Stimulated activated CD8-positive, alpha-beta memory T cell treated with anti-CD3 and anti-CD28 coated beads, Interleukin-2, amount 100 ng/mL, for 48 hours (primary cell): Measurements from ENCODE around the gene FUBP1.
"Not testable (repeated sequence)": the region's sequence is repeated elsewhere in the genome, so short reads cannot be mapped to it uniquely, and the experiment has no call there.

Experiments
- DNase-seq, 2 donors: peaks; one replicate each; pipeline ENCODE4 v3.0.0-alpha.2; 2020; ENCODE audit warnings: low read depth in 2 of 2

The FUBP1 gene

DNA sequence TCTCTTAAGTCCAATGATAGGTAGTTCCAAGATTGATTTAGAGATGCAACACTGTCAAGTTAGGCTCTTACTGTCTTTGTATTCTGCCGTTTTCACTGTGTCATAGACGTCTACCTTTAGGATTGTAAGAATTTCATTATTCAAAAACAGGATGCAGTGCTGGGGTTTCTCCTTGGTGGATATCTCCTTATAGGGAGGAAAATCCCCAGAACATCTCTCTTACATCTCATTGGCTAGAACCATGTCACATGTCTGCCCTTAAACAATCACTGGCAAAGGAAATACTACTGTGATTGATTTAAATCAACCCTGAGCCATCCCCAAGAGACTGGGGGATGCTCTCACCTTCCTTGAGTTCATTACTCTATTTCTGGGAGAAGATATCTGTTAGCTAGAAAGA lies 10.9 kb upstream of the FUBP1 start:
- DNase-seq, result no peak

DNA sequence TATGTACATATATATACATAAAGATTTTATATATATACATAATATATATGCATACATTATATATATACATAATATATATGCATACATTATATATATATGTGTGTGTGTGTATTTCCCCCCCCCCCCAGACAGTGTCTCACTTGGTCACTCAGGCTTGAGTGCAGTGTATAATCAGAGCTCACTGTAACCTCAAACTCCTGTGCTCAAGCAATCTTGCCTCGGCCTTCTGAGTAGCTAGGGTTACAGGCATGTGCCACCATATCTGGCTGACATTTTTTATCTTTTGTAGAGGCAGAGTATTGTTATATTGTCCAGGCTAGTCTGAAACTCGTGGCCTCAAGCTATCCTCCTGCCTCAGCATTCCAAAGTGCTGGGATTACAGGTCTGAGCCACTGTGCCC lies 9.0 kb upstream of the FUBP1 start:
- no peak for DNase-seq

DNA sequence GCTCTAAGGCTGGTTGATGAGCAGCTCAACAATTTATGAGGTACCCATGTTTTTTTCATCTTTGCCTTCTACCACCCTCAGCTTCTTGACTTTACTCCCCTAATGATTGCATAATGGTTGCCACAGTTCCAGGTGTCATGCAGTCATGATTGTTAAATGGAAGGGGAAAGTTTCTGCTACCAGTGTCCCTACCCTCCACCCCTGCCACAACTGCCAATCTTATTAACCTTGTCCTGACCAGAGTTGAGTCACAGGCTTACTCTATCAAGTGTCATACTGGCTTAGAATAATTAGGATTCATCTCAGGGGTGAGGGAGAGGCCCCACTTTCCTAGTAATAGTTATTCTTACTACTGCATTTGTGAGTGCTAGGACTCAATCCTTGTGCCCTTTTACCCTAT lies 7.9 kb upstream of the FUBP1 start:
- no peak for DNase-seq

DNA sequence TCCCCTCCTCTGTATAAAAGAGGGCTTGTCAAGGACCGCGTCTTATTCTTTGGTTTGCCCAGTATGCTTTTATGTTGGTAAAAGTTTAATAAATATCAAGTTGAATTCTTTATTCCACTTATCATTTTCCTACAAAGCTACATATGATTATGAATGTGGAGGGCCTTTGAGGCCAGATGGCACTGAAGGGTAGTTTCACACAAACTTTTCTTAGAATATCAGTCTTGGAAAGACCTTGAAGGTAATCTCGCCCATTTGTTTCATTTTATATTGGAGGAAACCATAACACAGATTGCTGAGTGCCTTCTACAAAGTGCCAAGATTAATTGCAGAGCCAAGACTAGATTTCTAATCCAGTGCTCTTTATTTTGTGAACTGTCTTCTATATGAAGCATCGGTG lies 5.8 kb upstream of the FUBP1 start:
- DNase-seq, result no peak

DNA sequence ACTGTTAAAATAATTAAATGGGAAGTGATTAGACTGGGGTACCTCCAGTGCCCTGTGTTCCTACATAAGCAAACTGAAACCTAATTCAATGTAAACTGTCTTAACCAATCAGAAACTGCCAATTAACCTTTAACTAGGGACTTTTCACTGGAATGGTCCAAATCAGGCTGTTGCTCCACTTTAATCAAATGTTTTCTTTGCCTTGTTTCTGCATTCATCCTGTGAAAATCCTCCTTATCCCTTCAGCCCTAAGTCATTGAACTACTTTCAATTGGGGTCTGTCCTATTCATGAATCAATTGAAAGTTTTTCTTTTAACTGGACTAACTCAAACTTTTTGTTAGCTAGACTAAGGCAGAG lies 5.1 kb upstream of the FUBP1 start:
- no peak for DNase-seq

DNA sequence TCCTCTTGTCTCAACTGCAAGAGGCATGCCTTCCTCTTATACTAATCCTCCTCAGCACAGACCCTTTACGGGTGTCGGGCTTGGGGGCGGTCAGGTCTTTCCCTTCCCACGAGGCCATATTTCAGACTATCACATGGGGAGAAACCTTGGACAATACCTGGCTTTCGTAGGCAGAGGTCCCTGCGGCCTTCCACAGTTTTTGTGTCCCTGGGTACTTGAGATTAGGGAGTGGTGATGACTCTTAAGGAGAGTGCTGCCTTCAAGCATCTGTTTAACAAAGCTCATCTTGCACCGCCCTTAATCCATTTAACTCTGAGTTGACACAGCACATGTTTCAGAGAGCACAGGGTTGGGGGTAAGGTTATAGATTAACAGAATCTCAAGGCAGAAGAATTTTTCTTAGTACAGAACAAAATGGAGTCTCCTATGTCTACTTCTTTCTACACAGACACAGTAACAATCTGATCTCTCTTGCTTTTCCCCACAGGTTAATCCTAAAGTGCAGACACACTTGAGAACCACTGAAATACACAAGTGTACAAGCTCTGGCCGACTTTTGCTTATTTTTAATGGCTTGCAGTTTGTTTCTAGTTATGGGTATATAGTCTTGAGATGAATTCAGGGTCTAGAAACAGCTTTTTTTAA lies 4.6 kb upstream of the FUBP1 start:
- DNase-seq, result not testable (repeated sequence)

DNA sequence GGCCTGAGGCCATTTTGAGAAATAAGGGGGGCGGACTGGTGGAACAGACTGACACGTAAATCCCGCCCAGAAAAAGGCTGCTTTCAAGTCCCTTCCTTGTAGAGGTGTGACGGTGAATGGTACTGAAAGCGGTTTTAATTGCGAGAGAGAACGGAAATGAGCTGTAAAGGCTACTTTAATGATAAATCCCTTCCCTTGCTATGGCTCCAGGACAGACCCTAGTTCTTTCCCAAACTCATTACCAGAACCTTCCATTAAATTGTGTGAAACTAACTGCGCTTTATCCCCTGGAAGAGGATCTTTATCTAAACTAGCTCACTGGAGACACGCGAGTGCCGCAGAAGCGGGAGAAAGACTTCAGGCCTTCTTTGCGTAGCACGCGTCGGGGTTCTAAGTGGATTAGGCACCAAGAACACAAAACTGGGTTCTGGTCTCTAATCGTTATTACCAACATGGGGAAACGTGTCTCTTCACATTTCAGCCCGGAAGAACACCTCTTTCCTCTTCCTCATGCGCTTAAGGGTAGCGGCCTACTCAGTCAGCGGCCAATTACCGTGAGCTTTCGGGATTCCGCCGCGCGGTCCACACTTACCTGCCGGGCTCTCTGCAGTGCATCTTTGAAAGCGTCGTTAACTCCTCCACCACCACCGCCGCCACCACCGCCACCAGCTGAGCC lies 441 bp downstream of the FUBP1 start:
- peak; percentile 47 to 55 for DNase-seq

DNA sequence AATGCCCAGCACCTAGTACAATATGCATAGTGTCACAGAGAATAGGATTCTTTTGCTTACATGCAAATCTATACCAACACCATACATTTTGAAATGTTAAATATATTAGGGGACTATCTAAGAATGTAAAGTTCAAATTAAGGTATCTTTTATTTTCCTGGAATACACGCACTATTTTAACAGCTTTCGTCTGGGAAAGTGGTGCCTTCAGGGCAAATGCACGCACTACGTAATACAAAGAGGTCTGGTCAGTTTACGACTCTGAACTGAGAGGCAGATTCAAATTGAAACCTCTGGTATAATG lies 931 bp downstream of the FUBP1 start:
- no peak for DNase-seq

DNA sequence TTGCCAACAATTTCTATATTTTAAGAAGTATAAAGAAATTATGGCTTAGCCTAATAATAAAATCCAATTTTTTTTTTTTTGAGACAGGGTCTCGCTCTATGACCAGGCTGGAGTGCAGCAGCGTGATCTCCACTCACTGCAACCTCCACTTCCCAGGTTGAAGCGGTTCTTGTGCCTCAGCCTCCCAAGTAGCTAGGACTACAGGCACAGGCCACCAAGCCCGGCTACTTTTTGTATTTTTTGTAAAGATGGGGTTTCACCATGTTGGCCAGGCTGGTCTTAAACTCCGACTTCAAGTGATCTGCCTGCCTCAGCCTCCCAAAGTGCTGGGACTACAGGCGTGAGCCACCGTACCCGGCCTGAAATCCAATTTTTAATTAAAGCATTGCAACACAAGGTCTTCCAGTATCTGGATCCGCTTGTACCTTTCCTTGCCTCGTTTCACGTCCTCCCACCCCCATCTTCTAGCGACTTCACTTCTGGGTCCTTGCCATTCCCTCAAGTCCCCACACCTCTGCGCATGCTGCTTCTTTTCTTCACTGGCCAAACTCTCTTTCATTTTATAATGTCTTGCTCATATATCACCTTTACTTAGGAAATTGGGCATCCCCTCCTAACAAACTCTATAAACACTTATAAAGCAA lies 2.3 kb downstream of the FUBP1 start:
- DNase-seq, result no peak

DNA sequence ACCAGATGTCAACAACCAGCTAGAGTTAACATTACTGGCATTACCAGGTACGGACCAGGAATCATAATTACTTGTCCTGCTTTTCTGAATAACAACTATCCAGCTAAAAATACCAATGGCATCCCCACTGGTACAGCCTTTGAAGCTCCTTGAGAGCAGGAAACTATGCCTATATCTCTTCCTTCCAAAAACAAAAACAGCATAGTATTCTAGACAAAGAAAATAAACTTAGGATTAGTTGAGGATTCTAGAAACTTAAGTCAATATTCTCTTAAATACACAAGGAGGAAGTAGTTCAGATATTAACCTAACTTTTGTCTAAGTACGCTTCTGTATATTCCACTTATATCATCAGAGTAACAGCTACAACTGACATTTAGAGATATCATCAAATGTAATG lies 3.0 kb downstream of the FUBP1 start:
- no peak for DNase-seq

DNA sequence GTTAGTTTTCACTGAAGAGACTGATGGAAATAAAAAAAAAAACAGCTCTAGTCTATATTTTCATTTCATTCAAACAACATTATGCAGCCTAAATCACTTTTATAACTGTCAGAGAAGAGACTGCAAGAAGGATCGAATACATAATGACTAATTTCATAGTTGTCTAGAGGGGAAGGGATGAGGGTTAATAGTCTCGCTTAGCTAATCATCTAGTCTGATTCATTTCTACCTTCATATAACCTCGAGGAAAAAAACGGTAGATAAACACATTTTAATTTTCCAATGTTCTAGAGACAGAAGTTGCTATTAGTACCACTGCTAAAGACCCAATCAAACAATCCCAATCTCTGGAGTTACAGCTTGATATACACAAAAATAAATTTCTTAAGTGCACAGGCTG lies 3.5 kb downstream of the FUBP1 start:
- DNase-seq, result no peak

DNA sequence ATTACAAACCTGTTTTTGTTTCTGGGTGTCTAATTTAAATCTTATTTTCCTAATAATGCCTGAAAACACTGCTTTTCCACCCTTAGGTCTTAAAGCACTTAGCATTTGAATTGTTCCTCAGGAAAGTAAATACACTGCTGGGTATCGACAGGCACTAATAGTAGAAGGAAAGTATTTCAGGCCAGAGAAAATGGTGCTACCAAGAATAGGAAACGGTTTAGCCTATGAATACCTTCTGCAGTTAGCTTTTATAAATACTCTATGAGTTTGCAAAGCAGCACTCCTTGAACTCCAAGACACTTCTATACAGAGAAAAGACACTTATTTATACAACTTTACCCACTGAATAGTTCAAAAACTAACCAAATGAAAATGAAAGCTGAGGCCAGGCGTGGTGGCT lies 6.8 kb downstream of the FUBP1 start:
- no peak for DNase-seq

DNA sequence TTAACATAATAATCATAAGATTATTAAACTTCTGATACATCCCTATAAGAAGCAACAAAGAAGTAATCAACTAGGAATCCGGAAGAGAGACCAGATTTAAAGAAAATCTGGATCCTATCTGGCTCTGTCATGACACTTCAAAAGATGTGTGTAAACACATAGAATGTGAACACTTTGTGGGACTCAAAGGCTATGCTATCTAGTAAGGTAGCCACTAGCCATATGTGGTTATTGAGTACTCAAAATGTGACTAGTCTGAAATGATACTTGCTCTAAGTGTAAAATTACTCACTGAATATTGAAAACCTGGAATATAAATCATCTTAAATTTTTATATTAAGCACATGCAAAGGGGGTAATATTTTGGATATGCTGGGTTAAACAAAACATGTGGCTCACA lies 8.7 kb downstream of the FUBP1 start:
- DNase-seq, result no peak

DNA sequence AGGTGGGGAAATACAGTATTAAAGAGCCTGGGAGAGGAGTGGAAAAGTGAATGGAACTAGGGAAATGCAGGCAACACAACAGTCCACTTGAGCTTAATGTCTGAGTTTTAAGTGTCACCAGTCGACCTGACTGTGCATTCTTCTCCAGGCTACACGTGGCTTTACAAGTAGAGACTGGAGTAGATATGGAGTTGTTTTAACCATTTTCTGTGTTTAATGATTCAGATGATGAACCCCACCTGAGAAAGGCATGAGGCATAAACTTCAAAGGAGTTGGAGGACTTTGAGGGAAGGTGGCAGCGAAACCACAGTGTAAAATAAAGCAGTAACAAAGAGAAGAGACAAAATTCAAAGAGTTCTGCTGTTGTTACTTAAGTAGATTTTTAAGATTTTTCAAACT lies 12.6 kb downstream of the FUBP1 start:
- DNase-seq, result no peak

DNA sequence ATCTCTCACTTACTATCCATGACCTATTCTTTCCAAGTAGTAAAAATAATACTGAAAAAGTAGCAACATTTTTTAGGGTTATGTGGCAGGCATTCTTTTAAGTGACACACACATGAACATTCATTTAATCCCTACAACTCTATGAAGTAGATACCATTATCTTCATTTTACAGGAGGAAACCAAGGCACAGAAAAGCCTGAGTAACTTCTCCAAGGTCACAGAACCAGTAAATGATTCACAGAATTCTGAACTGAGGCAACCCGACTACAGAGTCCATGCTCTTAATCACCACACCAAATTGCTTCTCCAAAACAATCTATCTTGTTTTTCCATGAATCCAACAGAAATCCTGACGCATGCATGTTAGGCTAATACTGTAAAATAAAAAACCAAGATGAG lies 17.5 kb downstream of the FUBP1 start:
- DNase-seq, result no peak

DNA sequence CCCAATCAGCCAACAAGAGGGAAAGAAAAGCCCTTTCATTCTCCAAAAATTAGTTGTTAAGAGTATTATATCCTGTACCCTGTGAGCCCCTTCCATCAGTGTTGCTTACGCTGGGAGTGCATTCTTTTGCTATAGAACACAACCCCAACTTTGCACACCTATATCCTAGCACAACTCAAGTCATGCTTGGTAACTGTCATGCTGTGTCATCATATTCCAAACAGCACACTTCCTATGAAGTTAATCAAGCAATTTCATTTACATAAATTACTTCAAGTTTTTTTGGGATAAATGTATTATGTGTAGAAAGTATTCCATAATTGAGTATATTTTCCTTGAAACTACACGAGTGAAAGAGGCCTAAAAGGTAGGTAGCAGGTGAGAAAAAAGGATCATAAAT lies 20.0 kb downstream of the FUBP1 start:
- no peak for DNase-seq

DNA sequence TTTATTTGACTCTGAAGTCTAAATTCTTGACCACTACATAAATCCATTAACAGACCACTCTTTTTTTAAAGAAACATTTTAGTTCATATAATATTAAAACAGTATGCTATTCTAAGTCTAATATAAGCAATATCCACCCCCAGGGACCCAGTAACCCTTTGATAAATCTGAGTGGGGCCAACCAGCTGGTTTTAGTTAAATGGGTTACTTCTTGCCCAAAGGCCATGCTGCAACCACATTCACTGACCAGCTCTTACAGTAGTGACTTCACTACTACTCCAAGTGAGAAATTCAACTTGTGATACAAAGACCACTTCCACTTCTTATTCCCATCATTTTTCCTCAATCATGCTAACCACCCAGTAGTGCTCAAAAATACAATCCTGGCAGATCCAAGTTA lies 20.5 kb downstream of the FUBP1 start:
- no peak for DNase-seq

DNA sequence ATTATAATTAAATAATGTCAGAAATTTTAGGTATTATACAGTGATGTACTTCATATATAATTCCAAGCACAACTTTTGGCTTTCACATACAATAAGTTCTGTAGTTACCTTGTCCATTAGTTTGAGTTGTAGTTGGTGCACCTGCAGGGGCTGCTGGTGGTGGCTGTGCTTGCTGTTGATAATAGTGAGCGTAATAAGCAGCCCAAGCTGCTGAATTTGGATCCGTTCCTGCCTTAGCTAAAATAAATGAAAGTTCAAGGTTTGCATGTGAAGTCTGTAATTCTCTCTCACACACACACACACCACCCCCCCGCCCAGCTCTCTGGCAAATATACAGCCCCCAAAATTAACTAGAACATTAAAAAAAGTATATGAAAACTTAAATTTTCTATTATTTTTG lies 22.4 kb downstream of the FUBP1 start:
- DNase-seq, result no peak

DNA sequence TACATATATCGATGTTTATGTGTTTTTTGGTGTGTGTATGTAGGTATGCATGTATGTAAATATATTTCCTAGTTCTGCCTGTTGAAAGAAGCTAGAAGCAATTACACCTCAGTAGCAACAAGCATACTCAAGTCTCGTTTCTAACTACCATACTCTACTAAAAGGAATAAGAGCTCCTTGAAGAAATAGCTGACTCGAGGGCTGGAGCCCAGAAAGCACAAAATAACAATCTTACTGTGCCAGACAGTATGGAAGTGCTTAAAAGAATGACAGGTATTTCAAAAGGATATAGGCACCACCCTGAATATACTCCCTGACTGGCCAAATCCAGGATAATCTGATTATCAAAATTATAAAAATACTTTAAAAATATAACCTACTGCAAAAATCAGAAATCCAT lies 23.2 kb downstream of the FUBP1 start:
- no peak for DNase-seq

DNA sequence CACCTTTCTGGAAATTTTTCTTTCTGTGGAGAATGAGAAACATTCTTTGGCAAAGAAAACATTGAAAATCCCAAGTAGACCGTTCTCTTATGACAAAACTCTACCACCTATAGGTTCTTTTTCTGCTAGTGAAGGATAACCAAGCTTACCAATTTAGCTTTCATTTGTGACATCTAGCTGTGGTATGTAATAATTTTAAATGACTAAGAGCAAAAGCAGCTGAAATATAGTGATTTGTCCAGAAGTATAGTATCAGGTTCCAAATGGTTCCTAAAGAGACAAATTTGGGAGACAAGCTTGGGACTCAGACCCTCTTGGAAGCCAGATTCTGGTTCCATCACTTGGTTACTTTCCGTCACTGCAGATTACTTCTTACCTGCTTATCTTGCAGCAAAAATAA lies 24.4 kb downstream of the FUBP1 start:
- DNase-seq, result no peak

DNA sequence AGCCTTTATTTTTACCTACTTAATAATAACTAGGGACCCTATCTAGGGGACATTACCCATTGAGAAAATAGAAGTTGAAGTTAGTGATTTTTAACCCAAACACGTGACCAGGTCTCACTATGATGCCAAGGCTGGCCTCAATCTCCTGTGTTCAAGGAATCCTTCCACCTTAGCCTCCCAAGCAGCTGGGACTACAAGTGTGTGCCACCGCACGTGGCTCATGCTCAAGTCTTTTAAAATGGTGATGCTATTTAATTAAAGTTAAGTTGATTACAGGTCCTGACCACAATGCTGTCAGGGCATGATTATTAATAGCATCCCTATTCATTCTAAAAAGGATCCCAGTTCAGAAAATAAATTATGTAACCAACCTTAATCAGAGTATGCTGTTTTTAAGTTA lies 25.0 kb downstream of the FUBP1 start:
- DNase-seq, result no peak

DNA sequence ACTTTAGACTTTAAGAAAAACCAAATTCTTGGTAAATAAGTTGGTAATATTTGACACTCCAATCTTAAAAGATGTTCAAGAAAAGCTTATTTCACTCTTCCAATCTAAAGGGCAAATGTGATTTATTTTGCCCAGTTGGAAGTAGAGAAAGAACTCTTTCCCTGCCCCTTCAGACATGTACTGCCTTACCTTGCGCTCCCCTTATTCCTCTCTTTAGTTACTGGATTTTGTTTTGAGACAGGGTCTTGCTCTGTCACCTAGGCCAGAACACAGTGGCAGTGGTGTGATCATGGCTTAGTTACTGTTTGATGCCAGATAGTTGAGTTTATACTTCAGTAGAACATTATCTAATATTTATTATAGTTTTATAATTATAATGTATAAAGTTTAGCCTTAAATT lies 27.5 kb downstream of the FUBP1 start:
- no peak for DNase-seq

DNA sequence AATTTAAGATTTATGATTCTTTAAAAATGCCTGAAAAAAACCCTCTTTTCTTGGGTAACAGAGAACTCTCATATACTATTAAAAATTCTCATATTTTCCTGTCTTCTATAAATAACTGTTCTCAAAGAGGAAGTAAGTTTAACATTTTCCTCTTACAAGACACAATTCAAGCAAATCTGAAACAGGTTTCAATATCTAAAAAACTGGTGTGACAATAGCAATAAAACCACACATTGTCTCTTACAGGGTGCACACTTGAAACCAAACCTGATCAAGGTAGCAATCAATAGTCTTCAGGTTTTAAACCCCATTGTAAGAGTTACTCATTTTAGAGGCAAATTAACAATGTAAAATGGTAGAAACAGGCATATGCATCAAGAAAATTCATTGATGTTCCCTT lies 28.0 kb downstream of the FUBP1 start:
- DNase-seq, result no peak
